Endometrial microvascular endothelial cells (primary cell): Measurements from ENCODE around the gene CEACAM21. TPM values are rescaled to one million over a fixed set of nuclear protein-coding genes. Genes with fewer than 3 reads are reported as not detected.
"Not testable (repeated sequence)": the region's sequence is repeated elsewhere in the genome, so short reads cannot be mapped to it uniquely, and the experiment has no call there.

ENCODE experiments used
- in situ Hi-C: cut with HindIII; loops from 2 replicates; pipeline ENCODE4 v1.10.0; 2017; ENCODE audit warnings: low sequenced_read_pairs, low pct_unique_long_range_greater_than_20kb; ENCODE audit errors: inconsistent ontology term
- total RNA-seq: library from RNA; depleted of rRNA; stranded (reverse); fragments of >200 nt; gene quantifications from one replicate; pipeline ENCODE4 v1.2.3, GENCODE V29; 2015; ENCODE audit errors: inconsistent ontology term

CEACAM21 gene
- total RNA-seq, 1 donor from 2014 or later: 1.5 TPM

DNA sequence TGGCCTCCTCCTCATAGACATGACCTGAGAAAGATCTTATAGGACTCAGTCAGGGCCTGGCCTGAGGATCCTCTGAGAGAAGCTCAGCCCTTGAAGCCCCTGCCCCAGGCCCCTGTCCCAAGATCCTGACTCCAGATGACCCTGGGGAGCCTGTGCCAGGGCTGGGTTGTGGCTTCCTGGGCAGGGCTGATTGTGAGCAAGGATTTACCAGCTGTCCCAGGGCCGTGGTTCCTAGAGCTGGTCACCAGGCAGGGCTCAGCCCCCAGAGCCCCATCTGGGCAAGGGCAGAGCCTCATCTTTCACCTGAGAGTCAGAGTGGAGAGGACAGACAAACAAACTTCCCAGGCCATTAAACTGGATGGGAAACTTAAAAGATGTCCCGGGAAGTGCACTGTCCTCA lies 1.9 kb downstream of the CEACAM21 start:
- in situ Hi-C loops: no loop called here

DNA sequence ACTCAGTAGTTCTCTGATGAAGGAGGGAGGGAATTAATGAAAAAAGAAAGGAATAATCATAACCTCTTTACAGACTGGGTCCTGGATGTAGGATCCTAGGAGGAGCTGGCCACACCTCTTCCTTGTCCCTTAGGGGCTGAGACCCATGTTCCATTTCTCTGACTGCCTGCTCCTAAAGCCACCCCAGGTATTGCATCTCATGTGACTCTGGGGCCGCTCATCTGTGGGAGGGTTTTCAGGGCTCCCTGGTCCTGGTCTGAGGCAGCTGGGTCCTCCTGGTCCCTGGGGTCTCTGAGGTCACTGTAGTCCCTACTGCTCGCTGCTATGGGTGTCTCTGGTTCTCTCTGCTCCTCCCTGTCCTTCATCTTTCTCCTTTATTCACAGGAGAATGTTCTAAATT lies 2.9 kb downstream of the CEACAM21 start:
- in situ Hi-C loops: no loop called here

DNA sequence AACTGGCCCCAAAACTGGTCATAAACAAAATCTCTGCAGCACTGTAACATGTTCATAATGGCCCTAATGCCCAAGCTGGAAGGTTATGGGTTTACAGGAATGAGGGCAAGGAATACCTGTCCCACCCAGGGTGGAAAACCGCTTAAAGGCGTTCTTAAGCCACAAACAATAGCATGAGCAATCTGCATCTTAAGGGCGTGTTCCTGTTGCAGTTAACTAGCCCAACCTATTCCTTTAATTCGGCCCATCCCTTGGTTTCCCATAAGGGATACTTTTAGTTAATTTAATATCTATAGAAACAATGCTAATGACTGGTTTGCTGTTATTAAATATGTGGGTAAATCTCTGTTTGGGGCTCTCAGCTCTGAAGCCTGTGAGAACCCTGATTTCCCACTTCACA lies 5.1 kb downstream of the CEACAM21 start:
- in situ Hi-C loops: not testable (repeated sequence)

DNA sequence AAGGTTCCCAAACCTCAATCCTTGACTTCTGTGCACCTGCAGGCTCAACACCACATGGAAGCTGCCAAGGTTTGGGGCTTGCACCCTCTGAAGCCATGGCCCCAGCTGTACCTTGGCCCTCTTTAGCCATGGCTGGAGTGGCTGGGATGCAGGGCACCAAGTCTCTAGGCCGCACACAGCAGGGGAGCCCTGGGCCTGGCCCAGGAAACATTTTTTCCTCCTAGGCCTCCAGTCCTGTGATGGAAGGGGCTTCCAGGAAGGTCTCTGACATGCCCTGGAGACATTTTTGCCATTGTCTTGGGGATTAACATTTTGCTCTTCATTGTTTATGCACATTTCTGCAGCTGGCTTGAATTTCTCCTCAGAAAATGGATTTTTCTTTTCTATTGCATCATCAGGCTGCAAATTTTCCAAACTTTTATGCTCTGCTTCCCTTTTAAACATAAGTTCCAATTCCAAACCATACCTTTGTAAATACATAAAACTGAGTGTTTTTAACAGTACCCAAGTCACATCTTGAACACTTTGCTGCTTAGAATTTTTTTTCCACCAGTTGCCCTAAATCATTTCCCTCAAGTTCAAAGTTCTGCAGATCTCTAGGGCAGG lies 6.7 kb downstream of the CEACAM21 start:
- in situ Hi-C loops: not testable (repeated sequence)

DNA sequence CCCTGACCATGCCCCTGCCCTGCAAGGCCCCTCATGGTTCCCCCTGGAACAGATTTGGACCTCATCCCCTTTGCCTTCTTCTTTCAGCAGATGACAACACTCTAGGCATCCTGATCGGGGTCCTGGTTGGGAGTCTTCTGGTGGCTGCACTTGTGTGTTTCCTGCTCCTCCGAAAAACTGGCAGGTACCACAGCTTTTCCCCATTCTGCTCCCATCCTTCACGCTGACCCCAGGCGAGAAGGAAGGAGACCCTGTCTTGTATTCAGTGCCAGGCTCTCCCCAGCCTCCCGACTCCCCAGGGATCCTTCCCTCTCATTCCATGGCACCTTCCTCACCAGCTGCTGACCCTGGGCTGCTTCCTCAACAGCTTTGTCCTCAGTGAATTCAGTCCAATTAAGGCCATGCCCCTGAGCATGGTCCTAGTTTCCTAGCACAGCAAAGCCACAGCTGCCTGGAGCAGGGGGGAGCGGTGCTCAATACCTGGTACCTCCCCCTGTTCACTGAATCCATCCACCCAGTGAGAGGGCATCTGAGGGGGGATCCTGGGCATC lies 8.4 kb downstream of the CEACAM21 start:
- in situ Hi-C loops: no loop called here

DNA sequence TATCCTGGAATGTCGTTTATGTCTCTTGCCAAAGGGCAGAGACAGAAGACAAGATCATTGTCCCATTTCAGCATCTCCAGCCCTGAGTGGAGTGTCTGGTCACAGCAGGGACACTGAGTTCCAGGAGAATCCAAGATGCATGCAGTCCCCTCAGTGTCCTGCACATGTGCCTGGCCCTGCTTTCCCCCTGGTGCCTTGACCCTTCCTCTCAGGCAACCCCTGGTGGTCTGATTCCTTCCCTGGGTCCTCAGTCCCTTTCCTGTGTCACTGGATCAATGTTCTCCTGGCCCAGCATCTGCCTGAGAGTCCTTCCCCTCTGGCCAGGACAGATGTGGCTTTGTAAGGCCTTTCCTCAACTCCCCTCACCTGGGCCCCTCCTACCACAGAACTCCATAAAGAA lies 9.0 kb downstream of the CEACAM21 start:
- in situ Hi-C loops: no loop called here

- in situ Hi-C loops: no loop called here
Measured at GRCh38 chr19:41586064-41586463, 10.1 kb downstream of the CEACAM21 start.

DNA sequence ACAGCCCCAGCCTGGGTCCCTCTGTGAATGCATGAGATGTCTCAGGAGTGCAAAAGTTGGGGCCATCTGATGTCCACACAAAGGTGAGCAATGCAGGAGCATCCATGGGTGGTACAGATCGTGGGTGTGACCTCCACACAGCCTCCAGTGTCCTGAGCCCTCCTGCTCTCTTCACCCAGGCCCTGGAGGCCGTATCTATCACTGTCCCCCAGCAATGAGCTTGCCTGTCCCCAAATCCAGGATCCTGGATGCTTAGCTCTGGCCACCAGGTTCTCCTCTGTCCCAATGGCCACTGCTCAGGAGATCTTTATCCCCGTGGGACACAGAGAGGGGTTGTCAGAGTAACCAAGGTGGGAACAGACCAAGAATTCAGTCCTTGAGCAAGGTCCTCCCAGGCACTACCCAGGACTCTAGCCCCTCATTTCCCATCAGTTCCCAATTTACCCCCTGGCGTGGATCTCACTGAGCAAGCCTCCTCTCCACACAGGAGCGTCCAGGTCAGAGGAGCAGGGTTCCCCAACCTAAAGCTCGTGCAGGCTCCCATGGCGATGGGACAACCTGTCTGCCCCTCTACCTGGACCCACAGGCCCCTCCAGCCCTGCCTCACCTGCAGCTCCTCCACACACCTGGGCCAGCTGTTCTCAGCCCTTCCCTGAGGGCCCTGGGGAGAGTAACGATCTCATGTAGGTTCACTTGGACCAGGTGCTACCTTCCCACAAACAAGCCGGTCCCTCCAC lies 11.3 kb downstream of the CEACAM21 start:
- in situ Hi-C loops: no loop called here

DNA sequence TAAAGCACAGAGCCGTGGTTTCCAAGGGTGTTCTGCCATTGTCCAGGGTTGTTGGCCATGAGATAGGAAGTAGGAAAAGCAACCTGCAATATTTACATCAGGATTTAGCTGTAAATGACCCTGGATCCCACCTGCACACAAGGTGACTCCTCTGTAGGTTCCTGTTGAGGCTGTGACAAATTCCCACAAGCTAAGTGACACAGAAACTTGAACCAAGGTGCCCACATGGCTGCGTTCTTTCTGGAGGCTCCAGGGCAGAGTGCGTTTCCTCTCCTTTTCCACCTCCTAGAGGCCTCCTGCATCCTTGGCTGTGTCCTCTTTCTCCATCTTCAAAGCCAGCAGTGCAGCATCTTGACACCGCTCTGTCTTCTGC lies 11.9 kb downstream of the CEACAM21 start:
- in situ Hi-C loops: no loop called here

DNA sequence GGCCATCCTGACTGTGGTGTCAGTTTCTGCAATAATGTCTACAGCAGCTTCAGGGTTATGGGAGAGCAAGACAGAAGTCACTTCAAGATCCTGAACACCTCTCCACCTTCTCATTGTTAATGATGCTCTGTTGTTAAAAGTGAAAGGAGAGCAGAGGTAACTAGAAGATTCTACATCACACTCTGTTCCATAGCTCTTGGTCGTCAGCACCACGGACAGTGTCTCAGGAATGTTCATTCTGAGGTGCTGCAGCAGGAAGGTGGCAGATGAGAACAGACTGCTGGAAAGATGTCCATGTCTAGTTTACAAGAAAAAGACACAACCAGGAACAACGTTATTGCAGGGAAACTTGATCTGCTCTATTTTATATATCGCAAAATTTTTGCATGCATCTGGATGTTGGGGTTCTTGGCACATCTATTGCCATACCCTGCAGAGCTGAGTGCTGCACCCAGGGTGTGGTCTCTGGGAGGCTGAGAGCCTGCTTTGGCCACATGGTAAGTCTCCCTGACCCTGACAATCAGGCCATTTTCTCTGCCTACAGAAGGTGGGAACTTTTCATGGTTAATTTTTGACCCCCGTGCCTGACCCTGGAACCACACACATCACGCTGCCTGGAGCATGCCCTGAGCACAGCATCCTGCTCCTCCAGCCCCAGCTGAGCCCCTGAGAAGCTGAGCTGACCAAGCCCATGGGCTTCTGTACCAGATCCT lies 12.7 kb downstream of the CEACAM21 start:
- in situ Hi-C loops: no loop called here

DNA sequence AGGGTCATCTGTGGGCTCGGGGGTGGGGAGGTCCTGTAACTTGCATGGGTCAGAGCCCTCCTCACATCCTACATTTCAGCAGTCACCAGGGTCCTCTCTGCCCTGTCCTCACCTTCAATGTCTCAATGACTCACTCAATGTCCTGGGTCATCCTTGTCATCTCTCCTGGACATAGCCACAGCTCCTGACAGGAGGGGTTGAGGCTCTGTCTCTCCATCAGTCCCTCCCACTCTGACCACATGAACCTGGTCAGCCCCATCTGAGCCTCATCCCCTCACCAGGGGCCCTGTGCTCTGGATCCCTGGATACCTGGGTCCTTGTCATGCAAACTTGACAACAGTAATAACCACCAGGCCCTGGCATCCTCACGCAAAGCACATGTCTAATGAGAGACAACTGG lies 13.4 kb downstream of the CEACAM21 start:
- in situ Hi-C loops: no loop called here

DNA sequence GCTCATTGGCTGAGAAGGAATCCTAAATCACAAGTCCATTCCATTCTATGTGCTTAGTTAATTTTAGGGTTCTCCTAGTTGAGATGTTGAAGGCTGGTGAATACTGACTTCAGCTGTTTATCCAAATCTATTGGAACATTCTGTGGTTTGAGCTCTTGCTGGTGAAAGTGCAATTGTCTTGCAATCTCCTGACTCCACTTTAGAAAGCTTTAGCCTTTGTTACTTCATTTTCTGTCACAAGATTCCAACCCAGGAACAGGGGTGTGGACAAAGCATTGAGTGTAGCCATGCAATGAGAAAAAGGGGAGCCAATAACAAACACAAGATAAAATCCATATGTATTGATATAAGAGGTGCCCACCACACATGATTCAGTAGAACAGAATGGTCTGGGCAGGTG lies 15.0 kb downstream of the CEACAM21 start:
- in situ Hi-C loops: no loop called here

DNA sequence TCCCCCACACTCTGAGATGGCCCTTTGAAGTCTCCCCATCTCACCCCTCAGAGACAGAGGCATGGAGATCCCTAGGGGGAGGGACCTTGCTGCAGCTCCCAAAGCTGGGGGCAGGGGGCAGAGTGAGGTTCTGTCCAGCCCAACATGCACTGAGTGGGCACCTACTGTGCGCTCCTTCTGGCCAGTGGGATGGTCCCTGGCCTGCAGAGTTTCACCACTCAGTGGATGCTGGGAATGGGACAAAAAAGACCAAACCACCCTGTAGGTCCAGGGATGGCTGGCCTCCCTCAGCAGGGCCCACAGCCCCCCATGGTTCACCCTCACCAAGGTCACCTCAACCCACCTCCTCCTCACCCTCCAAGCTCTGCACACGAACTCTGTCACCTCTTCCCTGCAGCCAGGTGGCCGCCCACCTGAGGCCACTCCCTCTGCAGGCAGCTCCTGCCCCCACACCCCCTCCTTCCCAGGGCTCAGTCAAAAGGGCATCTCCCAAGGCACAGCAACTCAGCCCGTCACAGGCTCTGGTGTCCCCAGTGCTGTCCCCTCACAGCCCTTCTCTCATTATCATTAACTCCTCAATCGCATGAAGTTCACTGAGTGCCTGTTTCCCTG lies 16.1 kb downstream of the CEACAM21 start:
- in situ Hi-C loops: no loop called here

DNA sequence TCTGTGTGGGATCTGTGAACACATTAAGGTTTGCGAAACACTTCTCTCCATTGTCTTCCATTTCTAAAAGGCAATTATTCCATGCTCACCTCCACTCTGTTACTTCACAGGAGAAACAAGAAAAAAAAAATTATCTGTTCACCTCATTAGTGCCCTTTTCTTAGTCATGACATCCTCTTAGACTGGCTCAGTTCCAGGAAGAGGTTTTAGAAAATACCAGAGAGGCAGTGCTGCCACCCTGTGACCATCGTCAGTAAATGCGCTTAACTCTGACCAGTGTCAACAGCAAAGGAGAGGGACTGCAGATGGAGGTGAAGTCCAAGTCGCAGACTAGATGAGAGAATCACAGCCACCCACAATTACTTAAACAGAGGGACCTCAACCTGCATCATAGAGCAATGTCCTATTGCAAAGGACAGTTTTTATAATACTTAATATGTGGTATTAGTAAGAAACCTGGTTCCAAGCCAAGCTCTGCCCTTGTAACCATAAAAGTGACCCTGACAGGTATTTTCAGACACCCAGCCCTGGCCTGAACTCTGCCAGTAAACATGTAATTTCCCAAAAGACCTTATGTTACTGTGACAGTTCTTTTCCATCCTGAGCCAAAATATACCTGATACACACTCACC lies 19.4 kb downstream of the CEACAM21 start:
- in situ Hi-C loops: no loop called here

- in situ Hi-C loops: no loop called here
Measured at GRCh38 chr19:41595890-41596280, 19.9 kb downstream of the CEACAM21 start.

GRCh38 chr19:41597600-41598041 lies 21.7 kb downstream of the CEACAM21 start:
- in situ Hi-C loops: no loop called here

DNA sequence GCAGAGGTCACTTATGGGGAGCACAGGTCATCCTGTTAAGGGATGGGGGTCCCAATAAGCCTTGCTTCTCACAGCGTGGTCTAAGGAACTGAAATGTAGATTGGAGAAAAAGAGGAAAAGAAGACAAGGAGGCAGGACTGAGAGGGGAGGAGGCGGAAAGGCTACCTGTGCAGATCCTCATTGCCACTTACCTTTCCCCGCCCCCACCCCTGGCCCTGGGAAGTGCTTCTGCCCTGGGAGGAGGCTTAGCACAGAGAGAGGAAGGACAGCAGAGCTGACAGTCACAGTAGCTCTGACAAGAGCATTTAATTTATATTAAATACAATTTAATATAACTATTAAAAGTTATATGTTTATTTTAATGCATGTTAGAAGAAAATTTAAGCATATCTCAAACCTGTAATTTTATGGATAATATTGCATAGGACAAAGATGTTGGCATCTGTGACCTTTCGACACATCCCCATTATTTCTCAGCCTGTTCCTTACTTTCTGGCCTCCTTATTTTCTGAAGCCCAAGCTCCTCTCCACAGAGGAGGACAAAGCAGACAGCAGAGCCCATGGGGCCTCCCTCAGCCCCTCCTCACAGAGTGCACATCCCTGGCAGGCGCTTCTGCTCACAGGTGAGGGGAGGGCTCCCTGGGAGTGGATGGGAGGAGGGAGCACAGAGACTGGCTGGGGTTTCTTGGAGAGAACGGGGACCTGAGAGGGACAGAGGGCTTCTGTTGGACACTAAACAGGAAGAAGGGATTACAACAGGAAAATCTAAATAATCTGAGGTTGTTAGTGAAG lies 23.4 kb downstream of the CEACAM21 start:
- in situ Hi-C loops: no loop called here

GRCh38 chr19:41601771-41602170 lies 25.8 kb downstream of the CEACAM21 start:
- in situ Hi-C loops: no loop called here
